Inflammatory macrophage treated with lipopolysaccharide for 1 hour (primary cell): ENCODE results near the gene GABPB2.

Experiments used
- DNase-seq, 2 donors: peaks; one replicate each; pipeline ENCODE4 v3.0.0-alpha.2; 2020 to 2022

Gene GABPB2

DNA sequence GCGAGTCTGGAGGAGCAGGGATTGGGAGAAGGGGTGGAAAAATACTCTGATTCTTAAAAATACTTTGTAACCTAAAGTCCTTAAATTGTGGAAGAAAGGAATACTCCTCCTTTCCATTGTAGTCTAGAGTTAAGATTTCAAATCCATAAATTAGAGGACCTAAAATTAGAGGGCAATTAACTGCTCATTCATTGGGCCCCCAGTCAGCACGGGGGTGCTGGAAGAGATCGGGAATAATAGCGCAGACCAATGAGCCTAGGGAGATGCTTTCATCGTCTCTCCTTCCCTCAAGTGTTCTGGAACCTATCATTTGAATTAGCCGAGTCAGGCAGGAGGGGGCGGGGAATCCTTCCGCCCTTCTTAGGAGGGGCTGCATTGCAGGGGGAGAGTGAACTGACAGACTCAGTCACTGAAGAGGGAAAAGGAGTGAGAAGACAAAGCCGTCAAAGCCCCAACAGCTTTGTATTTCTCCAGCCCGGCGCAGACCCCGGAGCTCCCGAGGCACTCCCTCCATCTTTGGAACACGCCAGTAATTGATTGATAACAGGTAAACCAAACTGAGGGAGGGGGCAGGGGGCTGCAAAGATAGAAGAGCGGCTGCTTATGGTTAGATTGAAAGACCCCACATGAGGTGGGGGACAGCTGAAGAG lies 10.4 kb upstream of the GABPB2 start, which contains the start of gene MLLT11:
MLLT11 (plus strand) TSS at position 391 of the 650 bp plus-strand sequence. CDS start 6,828 bp downstream, outside the sequence.
- peak in 1 of 2 donors; percentile 23 for DNase-seq

- DNase-seq, result no peak
Measured at GRCh38 chr1:151060657-151061421, 9.7 kb upstream of the GABPB2 start.

GRCh38 chr1:151061704-151062103 lies 8.9 kb upstream of the GABPB2 start:
- no peak for DNase-seq

- DNase-seq, result peak in 1 of 2 donors; percentile 67
Measured at GRCh38 chr1:151062741-151063371, 7.7 kb upstream of the GABPB2 start.

- DNase-seq, result no peak
Measured at GRCh38 chr1:151065089-151065645, 5.4 kb upstream of the GABPB2 start.

- DNase-seq, result no peak
Measured at GRCh38 chr1:151067185-151067584, 3.4 kb upstream of the GABPB2 start.

DNA sequence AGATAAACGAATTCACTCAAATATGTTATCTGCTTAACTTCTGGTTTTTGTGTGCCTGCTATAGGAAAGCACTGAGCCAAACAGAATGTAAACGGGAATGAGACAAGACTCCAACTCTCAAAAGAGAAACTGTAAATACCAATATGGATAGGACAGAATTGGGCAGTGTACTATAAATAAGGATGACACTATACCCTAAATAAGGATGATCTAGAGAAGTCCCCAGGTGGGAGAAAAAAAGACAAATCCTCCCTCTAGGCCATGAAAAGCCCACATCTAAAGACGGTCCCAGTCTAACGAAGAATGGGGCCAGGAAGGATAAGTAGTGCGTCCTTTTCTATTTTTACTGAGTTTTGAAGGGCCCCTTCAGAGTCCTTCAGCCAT lies 1.5 kb upstream of the GABPB2 start:
- DNase-seq, result no peak

- DNase-seq, result no peak
Measured at GRCh38 chr1:151072224-151072623, 1.7 kb downstream of the GABPB2 start.

- DNase-seq, result no peak
Measured at GRCh38 chr1:151085953-151086559, 15.5 kb downstream of the GABPB2 start.

- peak in 1 of 2 donors; percentile 5 for DNase-seq
Measured at GRCh38 chr1:151097426-151097825, 26.9 kb downstream of the GABPB2 start.

- no peak for DNase-seq
Measured at GRCh38 chr1:151098126-151098525, 27.6 kb downstream of the GABPB2 start.

DNA sequence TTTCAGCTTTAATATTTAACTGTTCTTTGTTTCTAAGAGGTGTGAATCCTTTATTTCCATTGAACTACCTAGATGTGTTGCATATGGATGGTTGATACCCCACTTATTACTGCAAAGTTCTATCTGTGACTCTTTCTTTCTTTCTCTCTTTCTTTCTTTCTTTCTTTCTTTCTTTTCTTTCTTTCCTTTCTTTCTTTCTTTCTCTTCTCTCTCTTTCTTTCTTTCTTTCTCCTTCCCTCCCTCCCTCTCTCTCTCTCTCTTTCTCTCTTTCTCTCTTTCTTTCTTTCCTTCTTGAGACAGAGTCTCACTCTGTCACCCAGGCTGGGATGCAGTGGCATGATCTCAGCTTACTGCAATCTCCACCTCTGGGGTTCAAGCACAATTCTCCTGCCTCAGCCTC lies 34.1 kb downstream of the GABPB2 start:
- DNase-seq, result no peak

DNA sequence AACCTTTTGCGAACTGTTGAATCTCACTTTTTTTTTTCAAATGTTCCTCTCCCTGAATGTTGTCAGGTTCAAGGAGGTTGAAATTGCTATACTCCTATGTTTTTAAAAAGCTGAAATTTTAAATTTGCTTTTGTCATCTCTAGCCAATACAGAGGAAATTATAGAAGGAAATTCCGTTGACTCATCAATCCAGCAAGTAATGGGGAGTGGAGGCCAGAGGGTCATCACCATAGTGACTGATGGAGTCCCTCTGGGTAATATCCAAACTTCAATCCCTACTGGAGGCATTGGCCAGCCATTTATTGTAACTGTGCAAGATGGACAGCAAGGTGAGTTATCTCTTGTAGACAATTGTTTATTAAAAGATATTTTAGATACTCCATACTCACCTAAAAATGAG lies 36.3 kb downstream of the GABPB2 start:
- peak in 1 of 2 donors; percentile 6 for DNase-seq

GRCh38 chr1:151108331-151108730 lies 37.8 kb downstream of the GABPB2 start:
- no peak for DNase-seq

- DNase-seq, result no peak
Measured at GRCh38 chr1:151113877-151114276, 43.3 kb downstream of the GABPB2 start.

GRCh38 chr1:151124763-151125403 lies 54.3 kb downstream of the GABPB2 start:
- DNase-seq, result no peak

GRCh38 chr1:151128800-151129199 lies 58.2 kb downstream of the GABPB2 start:
- DNase-seq, result no peak

GRCh38 chr1:151130987-151131586 lies 60.5 kb downstream of the GABPB2 start:
- peak; percentile 57 to 58 for DNase-seq

- no peak for DNase-seq
Measured at GRCh38 chr1:151131701-151132334, 61.3 kb downstream of the GABPB2 start.

DNA sequence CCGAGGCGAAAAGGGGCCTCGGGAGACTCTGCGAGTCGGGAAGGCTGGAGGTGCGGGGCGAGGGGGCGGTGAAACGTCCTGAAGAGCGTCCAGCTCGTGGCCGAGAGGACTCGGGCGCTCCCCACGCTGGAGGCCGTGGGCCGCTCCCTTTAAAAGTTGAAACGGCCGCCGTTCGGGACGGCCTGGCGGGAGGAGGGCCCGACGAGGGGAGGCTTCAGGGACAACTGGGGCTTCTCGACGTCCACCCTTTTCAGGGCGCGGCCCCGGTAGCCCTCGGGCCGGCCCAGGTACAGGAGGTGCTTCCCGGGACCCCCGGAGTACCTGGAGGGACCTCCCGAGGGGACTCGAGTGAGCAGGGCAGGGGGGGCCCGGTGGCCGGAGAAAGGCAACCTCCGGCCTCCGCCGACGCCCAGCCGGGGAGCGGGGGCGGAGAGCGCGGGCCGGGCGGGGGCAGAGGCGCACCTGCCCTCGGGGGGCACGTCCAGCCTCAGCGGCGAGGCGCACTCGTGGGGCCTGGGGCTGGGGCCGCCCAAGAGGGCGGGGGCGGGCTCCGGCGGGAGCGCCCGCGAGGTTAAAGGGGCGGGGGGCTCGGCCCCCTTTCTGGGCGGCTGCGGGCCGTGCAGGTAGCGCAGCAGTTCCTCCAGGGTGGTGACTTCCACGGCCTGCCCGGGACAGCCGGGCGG lies 61.9 kb downstream of the GABPB2 start:
- no peak for DNase-seq
